Keratinocyte (primary cell): Measurements from ENCODE around the gene VRK1.

Experiments used
- CTCF ChIP-seq, 3 experiments: IDR thresholded peaks in 1 of 3; conservative IDR thresholded peaks in 1 of 3; optimal IDR thresholded peaks in 1 of 3; 2 replicates in 2 of 3; 3 replicates in 1 of 3; pipeline versions ENCODE3 to v1.5.1; 2011; ENCODE audit warnings: low read length in 3 of 3, mild to moderate bottlenecking in 3 of 3, moderate library complexity in 2 of 3, control low read depth in 1 of 3, inconsistent platforms in 1 of 3; ENCODE audit not compliant: insufficient read depth in 2 of 3; ENCODE audit errors: extremely low read depth in 1 of 3
- EZH2 ChIP-seq: IDR thresholded peaks from one replicate; pipeline ENCODE4 v1.6.1; 2012; ENCODE audit warnings: inconsistent platforms, mild to moderate bottlenecking, low read length, moderate library complexity

- TF ChIP-seq CTCF (optimal IDR thresholded peaks at IDR 0.05 in 1 of 3, IDR thresholded peaks at IDR 0.05 in 1 of 3, conservative IDR thresholded peaks at IDR 0.05 in 1 of 3; ENCODE audit: extremely low read depth in 1 of 3, insufficient read depth in 2 of 3, low read length in 3 of 3) (no peak), EZH2 (no peak)
Measured at GRCh38 chr14:96756745-96757144, 40.4 kb upstream of the VRK1 start.
